NB4 (cell line): Measurements from ENCODE around the gene SRCAP.
A peak's percentile ranks its signal among the peaks of the same experiment; 100 is the strongest.

Source experiments
- POLR2A ChIP-seq: IDR thresholded peaks from 2 replicates; pipeline ENCODE4 v1.6.1; 2011; ENCODE audit warnings: mild to moderate bottlenecking; ENCODE audit not compliant: insufficient read length; ENCODE audit errors: extremely low read depth
- TF ChIP-seq, protein P1 (sequence below): IDR thresholded peaks from one replicate; pipeline ENCODE4 v1.5.1; 2012; ENCODE audit warnings: low read depth, low read length

DNA sequence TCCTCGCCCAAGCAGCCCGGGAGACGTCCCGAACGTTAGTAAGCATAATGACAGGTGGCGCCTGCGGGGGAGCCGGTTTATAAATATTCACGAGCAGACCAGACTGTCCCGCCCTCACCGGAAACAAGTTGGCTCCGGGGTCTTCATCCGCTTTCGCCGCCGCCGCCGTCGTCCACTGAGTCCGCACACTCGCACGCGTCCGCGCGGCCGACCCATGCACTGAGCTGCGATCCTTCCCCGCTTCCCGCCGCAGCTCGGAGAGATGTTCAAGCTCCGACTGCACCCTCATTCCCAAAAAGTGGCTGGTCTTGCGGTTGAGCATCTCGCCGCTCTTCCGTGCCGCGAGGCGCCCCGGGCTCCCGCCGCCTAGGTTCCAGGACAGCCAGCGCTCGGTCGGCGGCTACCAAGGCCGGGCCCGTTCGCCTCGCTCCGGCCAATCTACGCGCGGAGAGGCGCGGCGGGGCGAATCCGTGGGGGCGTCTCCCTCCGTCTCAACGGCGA lies 62.5 kb downstream of the SRCAP start:
- TF ChIP-seq, protein P1, sequence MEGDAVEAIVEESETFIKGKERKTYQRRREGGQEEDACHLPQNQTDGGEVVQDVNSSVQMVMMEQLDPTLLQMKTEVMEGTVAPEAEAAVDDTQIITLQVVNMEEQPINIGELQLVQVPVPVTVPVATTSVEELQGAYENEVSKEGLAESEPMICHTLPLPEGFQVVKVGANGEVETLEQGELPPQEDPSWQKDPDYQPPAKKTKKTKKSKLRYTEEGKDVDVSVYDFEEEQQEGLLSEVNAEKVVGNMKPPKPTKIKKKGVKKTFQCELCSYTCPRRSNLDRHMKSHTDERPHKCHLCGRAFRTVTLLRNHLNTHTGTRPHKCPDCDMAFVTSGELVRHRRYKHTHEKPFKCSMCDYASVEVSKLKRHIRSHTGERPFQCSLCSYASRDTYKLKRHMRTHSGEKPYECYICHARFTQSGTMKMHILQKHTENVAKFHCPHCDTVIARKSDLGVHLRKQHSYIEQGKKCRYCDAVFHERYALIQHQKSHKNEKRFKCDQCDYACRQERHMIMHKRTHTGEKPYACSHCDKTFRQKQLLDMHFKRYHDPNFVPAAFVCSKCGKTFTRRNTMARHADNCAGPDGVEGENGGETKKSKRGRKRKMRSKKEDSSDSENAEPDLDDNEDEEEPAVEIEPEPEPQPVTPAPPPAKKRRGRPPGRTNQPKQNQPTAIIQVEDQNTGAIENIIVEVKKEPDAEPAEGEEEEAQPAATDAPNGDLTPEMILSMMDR = no peak
- peak; percentile 51 for TF ChIP-seq POLR2A
